AG10803 (cell line): ENCODE results near the gene NCSTN.

ENCODE experiments used
- DNase-seq: peaks from one replicate; pipeline ENCODE4 v3.0.0; 2010; ENCODE audit warnings: low read depth
- H3K4me3 ChIP-seq: 2 replicates; pipeline ENCODE4 v1.5.1; 2011; ENCODE audit warnings: mild to moderate bottlenecking, low read length, control low read depth
- TF ChIP-seq, protein P1 (sequence below): conservative IDR thresholded peaks from 2 replicates; pipeline ENCODE4 v1.5.1; 2011; ENCODE audit warnings: mild to moderate bottlenecking, low read length, control low read depth, inconsistent platforms

The NCSTN gene

DNA sequence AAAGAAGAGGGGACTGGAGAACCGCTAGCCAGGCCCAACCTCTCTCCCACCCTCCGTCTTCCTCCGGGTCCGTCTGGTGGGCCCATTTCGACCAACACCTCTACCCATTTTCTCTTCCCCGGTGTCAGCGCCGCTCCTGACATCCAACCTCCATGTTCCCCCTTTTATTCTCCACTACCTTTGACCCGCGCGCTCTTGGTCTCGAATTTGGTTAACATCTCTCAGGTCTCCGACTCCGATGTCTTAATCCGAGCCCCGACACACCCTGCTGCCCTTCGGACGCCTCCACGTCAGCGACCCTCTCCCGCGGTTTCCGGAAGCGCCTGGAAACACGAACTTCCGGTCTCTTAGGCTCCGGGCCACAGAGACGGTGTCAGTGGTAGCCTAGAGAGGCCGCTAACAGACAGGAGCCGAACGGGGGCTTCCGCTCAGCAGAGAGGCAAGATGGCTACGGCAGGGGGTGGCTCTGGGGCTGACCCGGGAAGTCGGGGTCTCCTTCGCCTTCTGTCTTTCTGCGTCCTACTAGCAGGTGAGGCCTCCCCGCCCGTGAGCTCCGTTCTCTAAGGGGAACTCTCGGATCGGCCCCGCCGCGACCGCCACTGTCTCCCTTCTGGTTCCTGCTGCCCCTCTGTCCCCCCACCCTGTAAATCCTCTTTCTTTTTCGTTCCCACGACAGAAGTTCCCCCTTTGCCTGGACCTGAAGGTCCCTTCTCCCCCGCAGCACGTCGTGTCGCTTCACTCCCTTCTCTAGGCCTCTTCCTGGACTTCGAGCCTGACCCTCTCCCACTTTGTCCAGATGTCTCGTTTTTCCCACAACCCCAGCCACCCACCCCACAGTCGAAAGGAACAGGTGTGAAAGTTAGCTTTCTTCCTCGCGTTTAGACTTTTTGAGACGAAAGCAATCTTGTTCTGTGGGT, at the start of gene NCSTN, which contains the start of gene COPA:
Gene NCSTN, plus strand, starts transcription at position 431 of the 917 bp plus-strand sequence. Its CDS starts 14 bp downstream, at position 445.
Gene COPA, minus strand, starts transcription at position 298 of the 917 bp plus-strand sequence. Its CDS starts 80 bp downstream, at position 218.
- DNase-seq = peak; percentile 96
- H3K4me3 ChIP-seq = peak within 1 kb of the TSS; percentile 97
- TF ChIP-seq, protein P1, sequence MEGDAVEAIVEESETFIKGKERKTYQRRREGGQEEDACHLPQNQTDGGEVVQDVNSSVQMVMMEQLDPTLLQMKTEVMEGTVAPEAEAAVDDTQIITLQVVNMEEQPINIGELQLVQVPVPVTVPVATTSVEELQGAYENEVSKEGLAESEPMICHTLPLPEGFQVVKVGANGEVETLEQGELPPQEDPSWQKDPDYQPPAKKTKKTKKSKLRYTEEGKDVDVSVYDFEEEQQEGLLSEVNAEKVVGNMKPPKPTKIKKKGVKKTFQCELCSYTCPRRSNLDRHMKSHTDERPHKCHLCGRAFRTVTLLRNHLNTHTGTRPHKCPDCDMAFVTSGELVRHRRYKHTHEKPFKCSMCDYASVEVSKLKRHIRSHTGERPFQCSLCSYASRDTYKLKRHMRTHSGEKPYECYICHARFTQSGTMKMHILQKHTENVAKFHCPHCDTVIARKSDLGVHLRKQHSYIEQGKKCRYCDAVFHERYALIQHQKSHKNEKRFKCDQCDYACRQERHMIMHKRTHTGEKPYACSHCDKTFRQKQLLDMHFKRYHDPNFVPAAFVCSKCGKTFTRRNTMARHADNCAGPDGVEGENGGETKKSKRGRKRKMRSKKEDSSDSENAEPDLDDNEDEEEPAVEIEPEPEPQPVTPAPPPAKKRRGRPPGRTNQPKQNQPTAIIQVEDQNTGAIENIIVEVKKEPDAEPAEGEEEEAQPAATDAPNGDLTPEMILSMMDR = no peak; the same call in 1 of the 2 replicates

DNA sequence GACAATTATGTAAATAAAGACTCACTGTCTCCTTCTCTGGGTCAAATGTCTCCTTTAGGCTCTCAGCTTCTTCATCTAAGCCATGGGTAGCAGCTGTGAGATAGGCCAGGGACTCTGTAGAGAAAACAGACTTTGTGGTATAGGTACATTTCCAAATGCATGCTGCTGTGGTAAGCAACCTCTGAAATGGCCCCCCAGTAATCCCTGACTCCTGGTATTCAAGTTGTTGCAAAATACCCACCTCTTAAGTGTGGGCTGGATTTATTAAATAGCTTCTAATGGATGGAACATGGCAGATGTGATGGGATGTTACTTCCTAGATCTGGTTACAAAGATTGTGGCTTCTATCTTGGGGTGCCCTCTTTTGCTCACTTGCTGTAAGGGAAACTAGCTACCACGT, 47.1 kb upstream of the NCSTN start:
- TF ChIP-seq, protein P1 = no peak
- DNase-seq = no peak
- H3K4me3 ChIP-seq = no peak overlapping the region

DNA sequence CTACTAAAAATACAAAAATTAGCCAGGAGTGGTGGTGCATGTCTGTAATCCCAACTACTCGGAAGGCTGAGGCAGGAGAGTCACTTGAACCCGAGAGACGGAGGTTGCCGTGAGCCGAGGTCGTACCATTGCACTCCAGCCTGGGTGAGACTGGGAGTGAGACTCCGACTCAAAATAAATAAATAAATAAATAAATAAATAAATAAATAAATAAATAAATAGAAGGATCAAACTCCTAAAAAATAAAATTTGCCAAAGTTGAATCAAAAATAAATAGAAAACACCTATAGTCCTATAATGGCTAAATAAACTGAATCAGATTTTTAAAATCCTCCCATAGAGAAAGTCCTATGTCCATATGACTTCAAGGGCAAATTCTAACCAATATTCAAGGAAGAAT, 43.0 kb upstream of the NCSTN start:
- no peak overlapping the region for H3K4me3 ChIP-seq
- no peak for DNase-seq
- TF ChIP-seq, protein P1 = no peak

DNA sequence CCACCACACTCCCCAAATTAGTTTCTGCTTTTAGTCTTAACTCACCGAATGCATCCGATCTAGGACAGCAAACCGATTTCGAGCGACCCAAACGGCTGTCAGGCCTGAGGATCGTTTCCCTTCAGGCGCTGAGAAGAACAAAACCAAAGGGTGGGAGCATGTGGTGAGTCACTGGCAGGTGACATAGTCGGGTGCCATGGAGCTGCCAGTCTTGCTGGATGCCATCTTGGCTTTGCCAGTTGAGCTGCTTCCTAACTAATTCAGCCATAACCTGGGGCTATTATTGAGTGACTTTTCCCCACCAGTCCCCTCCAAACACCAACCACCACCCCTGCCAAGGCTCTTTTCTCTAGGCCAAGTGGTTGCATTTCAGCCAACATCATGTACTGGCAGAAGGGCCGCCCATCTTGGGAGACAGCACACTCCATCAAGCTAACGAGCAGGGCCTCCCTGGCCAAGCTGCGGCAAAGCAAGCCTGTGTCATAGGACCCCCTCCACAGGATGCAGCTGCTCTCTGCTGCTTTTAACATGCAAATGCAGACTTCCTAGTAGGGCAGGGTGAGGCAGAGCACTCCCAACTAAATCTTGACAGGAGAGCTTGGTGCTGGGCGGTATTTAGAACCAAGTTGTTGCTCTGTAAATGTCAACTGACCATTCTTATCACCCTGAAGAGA, 35.9 kb upstream of the NCSTN start:
- H3K4me3 ChIP-seq = no peak overlapping the region
- DNase-seq = no peak

DNA sequence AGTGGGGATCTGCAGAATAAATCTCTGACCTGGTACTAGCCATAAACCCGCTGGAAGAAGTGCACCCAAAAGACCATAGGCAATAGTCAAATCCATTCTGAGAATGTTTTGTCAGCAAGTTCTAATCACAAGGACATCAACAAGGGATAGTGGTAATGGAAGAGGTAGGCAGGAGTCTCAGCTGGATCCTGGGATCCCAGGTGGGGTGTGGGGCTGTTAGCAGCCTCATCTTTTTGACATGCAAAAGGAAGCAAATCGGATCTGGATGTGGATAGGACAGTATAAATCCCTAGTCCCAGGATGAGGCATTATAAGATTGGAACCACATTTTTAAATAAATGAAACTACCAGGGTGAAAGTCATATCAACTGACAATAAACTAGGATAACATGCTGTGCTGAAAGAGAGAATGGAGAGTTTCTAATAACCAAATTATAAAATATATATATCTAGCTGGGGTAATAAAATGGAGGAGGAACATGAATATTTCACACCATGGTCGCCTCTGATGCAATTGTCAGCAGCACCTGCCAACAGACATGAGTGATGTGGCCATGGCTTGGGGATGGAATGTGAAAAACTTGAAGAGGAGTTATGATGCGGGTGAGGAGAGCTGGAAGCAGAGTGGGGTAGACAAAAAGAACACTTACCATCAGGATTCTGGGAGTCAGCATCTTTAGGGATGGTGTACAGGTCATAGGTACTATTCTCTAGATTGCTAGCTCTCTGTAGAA, 34.6 kb upstream of the NCSTN start:
- no peak overlapping the region for H3K4me3 ChIP-seq
- TF ChIP-seq, protein P1 = no peak
- DNase-seq = peak; percentile 42

More for the DNA sequence above, 35.9 kb upstream of the NCSTN start:
- TF ChIP-seq, protein P1 = no peak

DNA sequence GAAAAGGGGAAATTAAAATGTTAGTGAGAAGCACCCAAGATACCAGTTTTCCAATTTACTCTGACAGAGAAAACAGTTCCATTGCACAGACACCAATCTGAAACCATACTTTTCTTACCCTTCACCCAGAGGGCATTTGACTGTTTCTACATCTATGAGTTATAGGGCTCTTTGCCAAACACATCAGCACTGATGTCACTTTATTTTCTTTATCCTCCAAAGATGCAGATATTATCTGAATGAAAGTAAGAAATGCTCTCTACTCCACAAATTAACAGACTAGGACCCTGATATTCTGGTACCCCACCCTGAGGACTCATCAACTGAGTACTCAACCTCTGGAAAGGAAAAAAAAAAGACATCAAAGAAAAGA, 34.0 kb upstream of the NCSTN start:
- TF ChIP-seq, protein P1 = no peak
- no peak overlapping the region for H3K4me3 ChIP-seq
- DNase-seq = peak; percentile 21
